HepG2 (cell line): ENCODE data around the gene MTCH1. TPM values are rescaled to one million over a fixed set of nuclear protein-coding genes. Genes with fewer than 3 reads are reported as not detected.

ENCODE experiments used
- CREB3 ChIP-seq: sonication (generic); formaldehyde crosslinking; IDR thresholded peaks from 2 replicates; pipeline ENCODE4 v1.5.0; 2020; ENCODE audit warnings: missing genetic modification reagents
- CSRNP1 ChIP-seq: sonication (generic); formaldehyde crosslinking; IDR thresholded peaks from 2 replicates; pipeline ENCODE4 v1.8.1; 2023; ENCODE audit warnings: mild to moderate bottlenecking, missing genetic modification reagents
- EED ChIP-seq: sonication (generic); formaldehyde crosslinking; IDR thresholded peaks from 2 replicates; pipeline ENCODE4 v1.5.0; 2020; ENCODE audit warnings: mild to moderate bottlenecking, missing genetic modification reagents
- EHMT2 ChIP-seq: fragments of 200-600 bp; sonication (generic); IDR thresholded peaks from 2 replicates; pipeline ENCODE4 v1.7.0; 2017; ENCODE audit warnings: antibody characterized with exemption, low read depth, low read length, borderline replicate concordance
- ESRRA ChIP-seq: sonication (generic); formaldehyde crosslinking; IDR thresholded peaks from 2 replicates; pipeline ENCODE4 v1.5.1; 2020; ENCODE audit warnings: mild to moderate bottlenecking, low read depth, missing genetic modification reagents
- NCOR1 ChIP-seq: fragments of 200-600 bp; sonication (generic); IDR thresholded peaks from 2 replicates; pipeline ENCODE4 v1.7.0; 2017; ENCODE audit warnings: antibody characterized with exemption, low read length, borderline replicate concordance
- NFYC ChIP-seq: IDR thresholded peaks from 2 replicates; pipeline ENCODE4 v1.6.1; 2016; ENCODE audit warnings: missing genetic modification reagents, missing compliant biosample characterization
- SETDB1 ChIP-seq: sonication (generic); formaldehyde crosslinking; IDR thresholded peaks from 2 replicates; pipeline ENCODE4 v1.5.1; 2020; ENCODE audit warnings: missing genetic modification reagents, mild to moderate bottlenecking, borderline replicate concordance
- SNRNP70 ChIP-seq: fragments of 200-400 bp; formaldehyde crosslinking; IDR thresholded peaks from 2 replicates; pipeline ENCODE4 v1.6.1; 2017; ENCODE audit warnings: mild to moderate bottlenecking, low read depth, low read length, moderate library complexity
- TCF12 ChIP-seq, 2 experiments: fragments of 450-650 bp in 1 of 2; sonication (generic) in 1 of 2; formaldehyde crosslinking in 1 of 2; IDR thresholded peaks; 2 replicates each; pipeline versions ENCODE4 v1.6.1 to v1.8.0; 2017 to 2022; ENCODE audit warnings: antibody characterized with exemption in 1 of 2, mild to moderate bottlenecking in 1 of 2, missing genetic modification reagents in 1 of 2, moderate library complexity in 1 of 2
- ZBTB49 ChIP-seq: sonication (generic); formaldehyde crosslinking; IDR thresholded peaks from 2 replicates; pipeline ENCODE4 v1.4.0; 2020; ENCODE audit warnings: missing genetic modification reagents, borderline replicate concordance
- ZNF3 ChIP-seq: IDR thresholded peaks from 2 replicates; pipeline ENCODE4 v1.7.0; 2017; ENCODE audit warnings: inconsistent platforms
- ZNF451 ChIP-seq: sonication (generic); formaldehyde crosslinking; IDR thresholded peaks from 2 replicates; pipeline ENCODE4 v1.5.0; 2020; ENCODE audit warnings: mild to moderate bottlenecking, missing genetic modification reagents
- ZNF460 ChIP-seq: sonication (generic); formaldehyde crosslinking; IDR thresholded peaks from 2 replicates; pipeline ENCODE4 v1.5.1; 2020; ENCODE audit warnings: missing genetic modification reagents, mild to moderate bottlenecking, borderline replicate concordance
- ZNF589 ChIP-seq: sonication (generic); formaldehyde crosslinking; conservative IDR thresholded peaks from 2 replicates; pipeline ENCODE4 v1.8.0; 2022; ENCODE audit warnings: mild to moderate bottlenecking, moderate library complexity, missing genetic modification reagents
- ZSCAN5A ChIP-seq: sonication (generic); formaldehyde crosslinking; IDR thresholded peaks from 2 replicates; pipeline ENCODE4 v1.8.0; 2022; ENCODE audit warnings: mild to moderate bottlenecking, missing genetic modification reagents, borderline replicate concordance
- polyA plus RNA-seq, 8 experiments: library from polyadenylated mRNA; depleted of rRNA in 3 of 8; stranded (reverse) in 7 of 8; unstranded in 1 of 8; fragments of >200 nt; fragmentation: Illumina TruSeq in 4 of 8; extraction: Trizol in 4 of 8; gene quantifications; 2 replicates each; pipeline versions ENCODE4 v1.2.1 to v1.2.3, GENCODE V29; 2011 to 2016; ENCODE audit warnings: low read depth in 4 of 8, missing spikeins in 1 of 8, mixed read lengths in 1 of 8; ENCODE audit not compliant: insufficient read depth in 1 of 8
- total RNA-seq, 5 experiments: library from RNA; depleted of rRNA; stranded (reverse); fragments of >200 nt; fragmentation: Illumina TruSeq; extraction: Trizol; gene quantifications; 2 replicates each; pipeline ENCODE4 v1.2.3, GENCODE V29; 2016; ENCODE audit warnings: low read depth in 1 of 5
- TF ChIP-seq, protein P1 (sequence below): sonication (generic); formaldehyde crosslinking; conservative IDR thresholded peaks from 2 replicates; pipeline ENCODE4 v1.8.1; 2023; ENCODE audit warnings: missing genetic modification reagents
- TF ChIP-seq, protein P2 (sequence below): sonication (generic); formaldehyde crosslinking; IDR thresholded peaks from 2 replicates; pipeline ENCODE4 v1.8.1; 2023; ENCODE audit warnings: mild to moderate bottlenecking, moderate library complexity, missing genetic modification reagents

MTCH1 gene
- total and polyA plus RNA-seq, 2 of the 13 experiments (the other 11 are each of a cell fraction or from before 2014, with no cell fraction given), result 86.2 to 144 TPM

GRCh38 chr6:36985808-36986703 is at the start of gene MTCH1 (continued):
- TF ChIP-seq, protein P1, sequence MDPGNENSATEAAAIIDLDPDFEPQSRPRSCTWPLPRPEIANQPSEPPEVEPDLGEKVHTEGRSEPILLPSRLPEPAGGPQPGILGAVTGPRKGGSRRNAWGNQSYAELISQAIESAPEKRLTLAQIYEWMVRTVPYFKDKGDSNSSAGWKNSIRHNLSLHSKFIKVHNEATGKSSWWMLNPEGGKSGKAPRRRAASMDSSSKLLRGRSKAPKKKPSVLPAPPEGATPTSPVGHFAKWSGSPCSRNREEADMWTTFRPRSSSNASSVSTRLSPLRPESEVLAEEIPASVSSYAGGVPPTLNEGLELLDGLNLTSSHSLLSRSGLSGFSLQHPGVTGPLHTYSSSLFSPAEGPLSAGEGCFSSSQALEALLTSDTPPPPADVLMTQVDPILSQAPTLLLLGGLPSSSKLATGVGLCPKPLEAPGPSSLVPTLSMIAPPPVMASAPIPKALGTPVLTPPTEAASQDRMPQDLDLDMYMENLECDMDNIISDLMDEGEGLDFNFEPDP (CRISPR knock-in tag), result no peak
- TF ChIP-seq CSRNP1 (CRISPR knock-in tag) (no peak), CREB3 (no peak), SNRNP70 (no peak), ZNF451 (CRISPR knock-in tag) (peak; percentile 97; the same call in 1 of the 2 replicates), ZBTB49 (no peak), EED (no peak; the same call in none of the 2 replicates), EHMT2 (no peak), ZSCAN5A (CRISPR knock-in tag) (no peak), NFYC (CRISPR knock-in tag) (0 out of 2 replicates have a peak, but pooled peaks have one; percentile 25), SETDB1 (CRISPR knock-in tag) (no peak), ZNF589 (CRISPR knock-in tag) (peak; percentile 79; the same call in 1 of the 2 replicates), NCOR1 (peak; percentile 21; the same call in 1 of the 2 replicates), ZNF460 (CRISPR knock-in tag) (no peak), ESRRA (peak; percentile 72; the same call in 1 of the 2 replicates), ZNF3 (0 out of 2 replicates have a peak, but pooled peaks have one; percentile 35), TCF12 (IDR thresholded peaks at IDR 0.05) (no peak), TCF12 (CRISPR knock-in tag; IDR thresholded peaks at IDR 0.05) (no peak)
- TF ChIP-seq, protein P2, sequence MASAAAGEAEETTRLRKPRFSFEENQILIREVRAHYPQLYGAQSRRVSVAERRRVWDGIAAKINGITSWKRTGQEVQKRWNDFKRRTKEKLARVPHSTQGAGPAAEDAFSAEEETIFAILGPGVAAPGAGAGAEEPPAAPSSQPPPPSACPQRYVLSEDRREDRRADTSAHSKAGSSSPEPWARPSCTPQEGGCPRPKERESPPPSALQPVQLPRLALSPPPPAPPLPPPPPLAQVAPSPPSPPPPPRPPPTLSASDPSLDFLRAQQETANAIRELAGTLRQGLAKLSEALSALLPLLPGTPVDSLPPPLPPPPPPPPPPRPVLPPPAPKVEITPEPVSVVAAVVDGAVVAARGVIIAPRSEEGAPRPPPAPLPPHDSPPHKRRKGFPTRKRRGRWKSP (CRISPR knock-in tag), result no peak
